ENCODE data around the gene SBK2. TPM values are rescaled to one million over a fixed set of nuclear protein-coding genes. Genes with fewer than 3 reads are reported as not detected.

The SBK2 gene
- total and polyA plus RNA-seq, 9 of the 15 experiments (the other 6 are each of a cell fraction or from before 2014, with no cell fraction given), result not detected

DNA sequence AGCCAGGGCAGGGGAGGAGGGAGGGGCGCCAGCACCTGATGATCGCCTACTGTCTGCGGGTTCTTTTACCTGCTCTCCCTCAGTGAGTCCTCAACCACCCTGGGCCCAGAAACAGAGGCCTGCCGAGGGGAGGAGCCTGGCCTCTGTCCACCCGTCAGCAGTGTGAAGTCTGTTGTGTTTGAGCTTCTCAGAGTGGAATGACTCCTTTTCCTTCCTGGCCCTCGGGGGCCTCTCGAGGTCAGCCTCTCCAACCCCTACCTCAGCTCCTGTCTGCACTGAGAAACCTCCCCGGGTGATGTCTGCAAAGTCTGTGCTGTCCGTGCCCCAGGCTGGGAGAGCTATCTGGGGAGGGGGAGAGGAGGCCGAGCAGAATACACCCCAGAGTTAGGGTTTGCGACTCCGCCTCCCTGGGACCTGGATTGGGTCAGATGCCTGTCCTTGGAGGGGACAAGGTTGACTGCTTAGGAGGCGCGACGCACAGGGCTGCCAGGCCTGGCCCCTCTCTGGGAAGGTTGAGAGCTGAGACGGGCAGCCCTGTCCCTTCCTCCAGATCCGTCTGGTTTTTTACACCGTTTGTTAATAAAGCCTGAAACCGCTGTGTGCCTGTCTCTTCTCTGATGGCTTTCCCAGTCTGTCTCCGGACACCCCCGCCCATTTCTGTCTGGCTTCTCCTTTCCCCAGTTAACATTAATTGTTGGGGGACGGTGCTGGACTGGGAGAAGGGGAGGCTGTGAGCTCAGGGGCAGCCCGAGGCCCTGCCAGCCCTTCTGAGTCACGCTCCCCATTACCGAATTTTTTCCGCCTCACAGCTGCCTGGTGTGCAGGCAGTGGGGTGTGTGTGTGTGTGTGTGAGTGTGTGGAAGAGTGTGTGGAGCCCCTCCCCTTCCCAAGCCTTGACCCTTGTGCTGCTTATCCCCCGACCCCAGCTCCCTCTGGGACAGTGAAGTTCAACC, 49.7 kb downstream of the SBK2 start (continued):
- TF ChIP-seq ETV6 (IDR thresholded peaks at IDR 0.05; ENCODE audit: borderline replicate concordance in 1 of 2, low read depth in 2 of 2, low read length in 1 of 2), result no peak
- no peak for TF ChIP-seq ETV6 (CRISPR knock-in tag; IDR thresholded peaks at IDR 0.05; ENCODE audit: borderline replicate concordance)
- no peak for TF ChIP-seq BCOR (IDR thresholded peaks at IDR 0.05)
- no peak for TF ChIP-seq ZNF764 (CRISPR knock-in tag; IDR thresholded peaks at IDR 0.05; ENCODE audit: low read depth)
- no peak for TF ChIP-seq ESRRB (CRISPR knock-in tag; IDR thresholded peaks at IDR 0.05; ENCODE audit: borderline replicate concordance)
- TF ChIP-seq NCOA1 (IDR thresholded peaks at IDR 0.05; ENCODE audit: low read depth), result no peak
- TF ChIP-seq, protein P1, sequence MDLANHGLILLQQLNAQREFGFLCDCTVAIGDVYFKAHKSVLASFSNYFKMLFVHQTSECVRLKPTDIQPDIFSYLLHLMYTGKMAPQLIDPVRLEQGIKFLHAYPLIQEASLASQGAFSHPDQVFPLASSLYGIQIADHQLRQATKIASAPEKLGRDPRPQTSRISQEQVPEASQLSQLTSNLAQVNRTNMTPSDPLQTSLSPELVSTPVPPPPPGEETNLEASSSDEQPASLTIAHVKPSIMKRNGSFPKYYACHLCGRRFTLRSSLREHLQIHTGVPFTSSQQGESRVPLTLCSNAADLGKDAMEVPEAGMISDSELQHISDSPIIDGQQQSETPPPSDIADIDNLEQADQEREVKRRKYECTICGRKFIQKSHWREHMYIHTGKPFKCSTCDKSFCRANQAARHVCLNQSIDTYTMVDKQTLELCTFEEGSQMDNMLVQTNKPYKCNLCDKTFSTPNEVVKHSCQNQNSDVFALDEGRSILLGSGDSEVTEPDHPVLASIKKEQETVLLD (IDR thresholded peaks at IDR 0.05), result no peak
- TF ChIP-seq KDM4B (IDR thresholded peaks at IDR 0.05; ENCODE audit: borderline replicate concordance in 2 of 2, low read depth in 1 of 2), result no peak
- no peak for TF ChIP-seq XRCC4 (IDR thresholded peaks at IDR 0.05; ENCODE audit: extremely low read depth, insufficient read depth, insufficient read length)
- no peak for TF ChIP-seq FOXA3 (CRISPR knock-in tag; conservative IDR thresholded peaks at IDR 0.05 in 1 of 2, IDR thresholded peaks at IDR 0.05 in 1 of 2)
- no peak for TF ChIP-seq ZNF354B (CRISPR knock-in tag; IDR thresholded peaks at IDR 0.05)
- TF ChIP-seq, protein P2, sequence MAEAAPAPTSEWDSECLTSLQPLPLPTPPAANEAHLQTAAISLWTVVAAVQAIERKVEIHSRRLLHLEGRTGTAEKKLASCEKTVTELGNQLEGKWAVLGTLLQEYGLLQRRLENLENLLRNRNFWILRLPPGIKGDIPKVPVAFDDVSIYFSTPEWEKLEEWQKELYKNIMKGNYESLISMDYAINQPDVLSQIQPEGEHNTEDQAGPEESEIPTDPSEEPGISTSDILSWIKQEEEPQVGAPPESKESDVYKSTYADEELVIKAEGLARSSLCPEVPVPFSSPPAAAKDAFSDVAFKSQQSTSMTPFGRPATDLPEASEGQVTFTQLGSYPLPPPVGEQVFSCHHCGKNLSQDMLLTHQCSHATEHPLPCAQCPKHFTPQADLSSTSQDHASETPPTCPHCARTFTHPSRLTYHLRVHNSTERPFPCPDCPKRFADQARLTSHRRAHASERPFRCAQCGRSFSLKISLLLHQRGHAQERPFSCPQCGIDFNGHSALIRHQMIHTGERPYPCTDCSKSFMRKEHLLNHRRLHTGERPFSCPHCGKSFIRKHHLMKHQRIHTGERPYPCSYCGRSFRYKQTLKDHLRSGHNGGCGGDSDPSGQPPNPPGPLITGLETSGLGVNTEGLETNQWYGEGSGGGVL (CRISPR knock-in tag; IDR thresholded peaks at IDR 0.05), result no peak
- no peak for TF ChIP-seq YBX1 (IDR thresholded peaks at IDR 0.05)
- TF ChIP-seq MED1 (CRISPR knock-in tag; IDR thresholded peaks at IDR 0.05; ENCODE audit: borderline replicate concordance), result no peak
- TF ChIP-seq, protein P3, sequence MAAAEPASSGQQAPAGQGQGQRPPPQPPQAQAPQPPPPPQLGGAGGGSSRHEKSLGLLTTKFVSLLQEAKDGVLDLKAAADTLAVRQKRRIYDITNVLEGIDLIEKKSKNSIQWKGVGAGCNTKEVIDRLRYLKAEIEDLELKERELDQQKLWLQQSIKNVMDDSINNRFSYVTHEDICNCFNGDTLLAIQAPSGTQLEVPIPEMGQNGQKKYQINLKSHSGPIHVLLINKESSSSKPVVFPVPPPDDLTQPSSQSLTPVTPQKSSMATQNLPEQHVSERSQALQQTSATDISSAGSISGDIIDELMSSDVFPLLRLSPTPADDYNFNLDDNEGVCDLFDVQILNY (CRISPR knock-in tag; IDR thresholded peaks at IDR 0.05), result no peak
- no peak for TF ChIP-seq GTF2F1 (IDR thresholded peaks at IDR 0.05; ENCODE audit: low read depth, low read length)
- no peak for TF ChIP-seq LCOR (CRISPR knock-in tag; IDR thresholded peaks at IDR 0.05)
- TF ChIP-seq ZNF146 (CRISPR knock-in tag; IDR thresholded peaks at IDR 0.05; ENCODE audit: unreplicated experiment), result no peak
- no peak for TF ChIP-seq ZKSCAN1 (IDR thresholded peaks at IDR 0.05; ENCODE audit: low read depth, low read length)
- no peak for TF ChIP-seq HCFC1 (IDR thresholded peaks at IDR 0.05; ENCODE audit: low read depth, low read length)
- no peak for TF ChIP-seq MTA2 (IDR thresholded peaks at IDR 0.05; ENCODE audit: low read depth)
- TF ChIP-seq, protein P4, sequence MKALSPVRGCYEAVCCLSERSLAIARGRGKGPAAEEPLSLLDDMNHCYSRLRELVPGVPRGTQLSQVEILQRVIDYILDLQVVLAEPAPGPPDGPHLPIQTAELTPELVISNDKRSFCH (CRISPR knock-in tag; IDR thresholded peaks at IDR 0.05), result no peak
- TF ChIP-seq, protein P4 (tag; IDR thresholded peaks at IDR 0.05), result no peak
